BE2C (cell line): Measurements from ENCODE around the gene DCDC2C.
"Not testable (repeated sequence)": the region's sequence is repeated elsewhere in the genome, so short reads cannot be mapped to it uniquely, and the experiment has no call there.

Experiments used
- DNase-seq: peaks from one replicate; pipeline ENCODE4 v3.0.0-alpha.2; 2020
- H3K27me3 ChIP-seq: fragments of 250-450 bp; sonication (Bioruptor Pico); 2 replicates; pipeline ENCODE4 v1.5.1; 2020; ENCODE audit warnings: mild to moderate bottlenecking
- H3K36me3 ChIP-seq: fragments of 250-450 bp; sonication (Bioruptor Pico); 2 replicates; pipeline ENCODE4 v1.5.1; 2020; ENCODE audit warnings: mild to moderate bottlenecking
- H3K4me1 ChIP-seq: fragments of 250-450 bp; sonication (Bioruptor Pico); 2 replicates; pipeline ENCODE4 v1.5.1; 2020
- H3K4me3 ChIP-seq: 2 replicates; pipeline ENCODE4 v1.5.1; 2011; ENCODE audit warnings: low read depth, low read length
- H3K9me3 ChIP-seq: fragments of 250-450 bp; sonication (Bioruptor Pico); 2 replicates; pipeline ENCODE4 v1.5.1; 2020
- TF ChIP-seq, protein P1 (sequence below): IDR thresholded peaks from 2 replicates; pipeline ENCODE4 v1.5.1; 2012; ENCODE audit warnings: mild to moderate bottlenecking, low read depth, low read length

Gene DCDC2C

DNA sequence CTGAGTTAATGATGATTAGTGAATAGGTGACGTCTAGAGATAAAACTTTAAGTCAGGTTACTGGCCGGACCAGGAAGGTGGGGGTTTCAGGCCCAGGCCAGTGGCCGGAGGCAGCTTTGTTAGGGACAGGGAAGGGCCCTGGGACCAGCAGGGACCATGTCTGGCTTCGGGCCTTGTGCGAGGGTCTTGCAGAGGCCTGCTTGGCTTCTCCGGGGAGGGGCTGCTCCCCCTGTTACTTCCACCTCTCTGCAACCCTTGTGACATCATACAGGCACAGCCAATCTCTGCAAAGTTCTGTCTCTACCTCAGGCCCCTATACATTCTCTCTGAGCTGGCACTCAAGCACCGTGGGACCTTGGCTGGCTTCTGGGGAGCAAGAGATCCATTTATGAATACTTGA lies 45.5 kb upstream of the DCDC2C start, which contains the start of gene ALLC:
ALLC (plus strand) TSS at position 320 of the 400 bp plus-strand sequence. CDS start 12,958 bp downstream, outside the sequence.
- H3K4me3 ChIP-seq: no peak within 1 kb of the TSS

DNA sequence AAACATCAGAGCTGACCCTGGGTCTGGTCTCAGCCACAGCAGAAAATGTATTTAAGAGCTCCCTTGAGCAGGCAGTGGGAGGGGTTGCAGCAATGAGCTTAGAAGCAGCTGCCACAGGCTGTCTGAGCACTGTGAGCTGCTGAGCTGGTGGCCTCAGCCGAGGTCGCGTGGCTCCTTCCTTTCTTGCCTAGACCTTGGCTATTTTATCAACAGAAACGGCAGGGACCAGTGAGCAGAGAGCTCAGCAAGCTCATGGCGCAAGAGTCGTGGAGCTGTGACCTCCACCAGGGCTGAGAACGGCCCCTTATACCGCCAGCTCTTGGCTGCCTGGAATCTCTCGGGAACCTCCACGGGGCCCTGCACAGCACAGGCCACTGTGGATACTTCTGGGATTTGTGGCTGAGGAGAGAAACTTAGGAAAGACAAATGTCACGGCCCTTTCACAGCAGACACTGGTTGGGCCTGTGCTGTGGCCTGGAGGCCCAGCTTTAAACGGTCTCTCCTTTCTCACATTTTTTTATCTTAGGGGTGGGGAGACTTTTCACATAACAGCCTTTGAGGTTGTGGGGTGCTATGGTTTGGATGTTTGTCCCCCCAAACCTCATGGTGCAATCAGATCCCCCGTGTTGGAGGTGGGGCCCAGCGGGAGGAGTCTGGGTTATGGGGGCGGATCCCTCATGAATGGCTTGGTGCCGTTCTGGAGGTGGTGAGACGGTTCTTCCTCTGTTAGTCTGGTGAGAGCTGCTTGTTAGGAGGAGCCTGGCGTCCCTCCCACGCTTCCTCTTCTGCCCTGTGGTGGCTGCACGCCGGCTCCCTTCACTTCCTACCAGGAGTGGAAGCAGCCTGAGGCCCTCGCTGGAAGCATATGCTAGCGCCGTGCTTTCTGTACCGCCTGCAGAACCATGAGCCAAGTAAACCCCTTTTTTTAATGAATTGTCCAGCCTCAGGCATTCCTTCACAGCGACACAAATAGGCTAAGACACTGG lies 43.6 kb upstream of the DCDC2C start:
- Histone ChIP-seq H3K4me1 (no peaks in the 10 kb centered on the region), H3K9me3 (no peaks in the 10 kb centered on the region), H3K27me3 (no peaks in the 10 kb centered on the region), H3K36me3 (no peaks in the 10 kb centered on the region), H3K4me3 (no peak overlapping the region)
- no peak for DNase-seq
- TF ChIP-seq, protein P1, sequence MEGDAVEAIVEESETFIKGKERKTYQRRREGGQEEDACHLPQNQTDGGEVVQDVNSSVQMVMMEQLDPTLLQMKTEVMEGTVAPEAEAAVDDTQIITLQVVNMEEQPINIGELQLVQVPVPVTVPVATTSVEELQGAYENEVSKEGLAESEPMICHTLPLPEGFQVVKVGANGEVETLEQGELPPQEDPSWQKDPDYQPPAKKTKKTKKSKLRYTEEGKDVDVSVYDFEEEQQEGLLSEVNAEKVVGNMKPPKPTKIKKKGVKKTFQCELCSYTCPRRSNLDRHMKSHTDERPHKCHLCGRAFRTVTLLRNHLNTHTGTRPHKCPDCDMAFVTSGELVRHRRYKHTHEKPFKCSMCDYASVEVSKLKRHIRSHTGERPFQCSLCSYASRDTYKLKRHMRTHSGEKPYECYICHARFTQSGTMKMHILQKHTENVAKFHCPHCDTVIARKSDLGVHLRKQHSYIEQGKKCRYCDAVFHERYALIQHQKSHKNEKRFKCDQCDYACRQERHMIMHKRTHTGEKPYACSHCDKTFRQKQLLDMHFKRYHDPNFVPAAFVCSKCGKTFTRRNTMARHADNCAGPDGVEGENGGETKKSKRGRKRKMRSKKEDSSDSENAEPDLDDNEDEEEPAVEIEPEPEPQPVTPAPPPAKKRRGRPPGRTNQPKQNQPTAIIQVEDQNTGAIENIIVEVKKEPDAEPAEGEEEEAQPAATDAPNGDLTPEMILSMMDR: no peak

More for the DNA sequence above, 45.5 kb upstream of the DCDC2C start, which contains the start of gene ALLC:
- DNase-seq: no peak
- Histone ChIP-seq H3K4me1 (no peaks in the 10 kb centered on the region), H3K9me3 (no peaks in the 10 kb centered on the region), H3K36me3 (no peaks in the 10 kb centered on the region), H3K27me3 (no peaks in the 10 kb centered on the region)
- TF ChIP-seq, protein P1: no peak

- not testable (repeated sequence) for H3K4me3 ChIP-seq, H3K4me1 ChIP-seq, H3K9me3 ChIP-seq, H3K27me3 ChIP-seq, H3K36me3 ChIP-seq, DNase-seq
Measured at GRCh38 chr2:3660640-3661039, 42.7 kb upstream of the DCDC2C start.

GRCh38 chr2:3661149-3661660 lies 42.2 kb upstream of the DCDC2C start:
- Histone ChIP-seq H3K9me3 (no peaks in the 10 kb centered on the region), H3K4me1 (no peaks in the 10 kb centered on the region), H3K36me3 (no peaks in the 10 kb centered on the region), H3K27me3 (no peaks in the 10 kb centered on the region), H3K4me3 (no peak overlapping the region)
- DNase-seq: no peak
- TF ChIP-seq, protein P1: no peak

DNA sequence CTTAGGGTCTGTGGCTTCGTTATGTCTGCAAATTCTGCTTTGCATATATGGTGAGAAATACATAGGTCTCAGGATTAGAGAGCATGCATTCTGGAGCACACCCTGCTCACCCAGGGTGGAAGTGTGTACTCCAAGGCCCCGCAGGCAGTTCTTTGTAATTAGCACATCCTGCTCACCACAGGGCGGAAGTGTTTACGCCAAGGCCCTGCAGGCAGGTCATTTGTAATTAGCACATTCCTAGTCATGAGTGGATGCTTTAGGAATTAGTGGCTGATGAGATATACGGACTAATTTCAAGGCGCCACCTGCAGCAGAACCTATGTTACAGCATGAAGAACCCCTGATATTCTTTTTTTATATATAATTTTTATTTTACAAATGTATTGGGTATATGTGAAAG lies 41.1 kb upstream of the DCDC2C start:
- no peaks in the 10 kb centered on the region for H3K4me1 ChIP-seq
- no peak for DNase-seq

GRCh38 chr2:3664118-3664517 lies 39.3 kb upstream of the DCDC2C start:
- H3K4me1 ChIP-seq: no peaks in the 10 kb centered on the region
- TF ChIP-seq, protein P1: no peak
- no peaks in the 10 kb centered on the region for H3K27me3 ChIP-seq
- no peaks in the 10 kb centered on the region; the same call in 1 of the 2 replicates for H3K9me3 ChIP-seq
- H3K4me3 ChIP-seq: no peak overlapping the region
- no peak for DNase-seq
- no peaks in the 10 kb centered on the region for H3K36me3 ChIP-seq

More for the DNA sequence above, 41.1 kb upstream of the DCDC2C start:
- TF ChIP-seq, protein P1: 0 out of 2 replicates have a peak, but pooled peaks have one; percentile 14
- no peaks in the 10 kb centered on the region for H3K27me3 ChIP-seq
- H3K4me3 ChIP-seq: no peak overlapping the region
- no peaks in the 10 kb centered on the region for H3K9me3 ChIP-seq
- no peaks in the 10 kb centered on the region for H3K36me3 ChIP-seq
